HepG2 (cell line): Measurements from ENCODE around the gene TSACC. TPM values are rescaled to one million over a fixed set of nuclear protein-coding genes. Genes with fewer than 3 reads are reported as not detected.
A peak's percentile ranks its signal among the peaks of the same experiment; 100 is the strongest.

Source experiments
- HOXA7 ChIP-seq: sonication (generic); formaldehyde crosslinking; IDR thresholded peaks from 2 replicates; pipeline ENCODE4 v1.8.1; 2022; ENCODE audit warnings: mild to moderate bottlenecking, missing genetic modification reagents, moderate library complexity
- MED1 ChIP-seq: sonication (generic); formaldehyde crosslinking; IDR thresholded peaks from 2 replicates; pipeline ENCODE4 v1.4.0; 2020; ENCODE audit warnings: missing genetic modification reagents
- RXRA ChIP-seq: sonication (generic); formaldehyde crosslinking; IDR thresholded peaks from 2 replicates; pipeline ENCODE4 v1.5.1; 2020; ENCODE audit warnings: missing genetic modification reagents
- SOX5 ChIP-seq: IDR thresholded peaks from 2 replicates; pipeline ENCODE4 v1.6.1; 2016; ENCODE audit warnings: borderline replicate concordance
- YY1 ChIP-seq: IDR thresholded peaks from 2 replicates; pipeline ENCODE4 v1.6.1; 2011; ENCODE audit warnings: low read length, low read depth, moderate library complexity, mild to moderate bottlenecking; ENCODE audit not compliant: insufficient read depth, insufficient replicate concordance
- ZBTB26 ChIP-seq: IDR thresholded peaks from 2 replicates; pipeline ENCODE4 v1.6.1; 2016; ENCODE audit warnings: missing compliant biosample characterization, missing genetic modification reagents, borderline replicate concordance
- ZNF451 ChIP-seq: sonication (generic); formaldehyde crosslinking; IDR thresholded peaks from 2 replicates; pipeline ENCODE4 v1.5.0; 2020; ENCODE audit warnings: mild to moderate bottlenecking, missing genetic modification reagents
- polyA plus RNA-seq, 8 experiments: library from polyadenylated mRNA; depleted of rRNA in 3 of 8; stranded (reverse) in 7 of 8; unstranded in 1 of 8; fragments of >200 nt; fragmentation: Illumina TruSeq in 4 of 8; extraction: Trizol in 4 of 8; gene quantifications; 2 replicates each; pipeline versions ENCODE4 v1.2.1 to v1.2.3, GENCODE V29; 2011 to 2016; ENCODE audit warnings: low read depth in 4 of 8, missing spikeins in 1 of 8, mixed read lengths in 1 of 8; ENCODE audit not compliant: insufficient read depth in 1 of 8
- total RNA-seq, 5 experiments: library from RNA; depleted of rRNA; stranded (reverse); fragments of >200 nt; fragmentation: Illumina TruSeq; extraction: Trizol; gene quantifications; 2 replicates each; pipeline ENCODE4 v1.2.3, GENCODE V29; 2016; ENCODE audit warnings: low read depth in 1 of 5
- TF ChIP-seq, protein P1 (sequence below): sonication (generic); formaldehyde crosslinking; IDR thresholded peaks from 2 replicates; pipeline ENCODE4 v1.5.0; 2020; ENCODE audit warnings: mild to moderate bottlenecking, missing genetic modification reagents, borderline replicate concordance
- TF ChIP-seq, protein P2 (sequence below): sonication (generic); formaldehyde crosslinking; conservative IDR thresholded peaks from 2 replicates; pipeline ENCODE4 v1.4.0; 2020; ENCODE audit warnings: mild to moderate bottlenecking, missing genetic modification reagents, moderate library complexity
- TF ChIP-seq, protein P3 (sequence below): sonication (generic); formaldehyde crosslinking; IDR thresholded peaks from one replicate; pipeline ENCODE4 v1.5.1; 2020; ENCODE audit warnings: mild to moderate bottlenecking, missing genetic modification reagents; ENCODE audit errors: not compliant biosample characterization

The TSACC gene
- total and polyA plus RNA-seq, 2 of the 13 experiments (the other 11 are each of a cell fraction or from before 2014, with no cell fraction given), result 1.5 to 2.6 TPM

DNA sequence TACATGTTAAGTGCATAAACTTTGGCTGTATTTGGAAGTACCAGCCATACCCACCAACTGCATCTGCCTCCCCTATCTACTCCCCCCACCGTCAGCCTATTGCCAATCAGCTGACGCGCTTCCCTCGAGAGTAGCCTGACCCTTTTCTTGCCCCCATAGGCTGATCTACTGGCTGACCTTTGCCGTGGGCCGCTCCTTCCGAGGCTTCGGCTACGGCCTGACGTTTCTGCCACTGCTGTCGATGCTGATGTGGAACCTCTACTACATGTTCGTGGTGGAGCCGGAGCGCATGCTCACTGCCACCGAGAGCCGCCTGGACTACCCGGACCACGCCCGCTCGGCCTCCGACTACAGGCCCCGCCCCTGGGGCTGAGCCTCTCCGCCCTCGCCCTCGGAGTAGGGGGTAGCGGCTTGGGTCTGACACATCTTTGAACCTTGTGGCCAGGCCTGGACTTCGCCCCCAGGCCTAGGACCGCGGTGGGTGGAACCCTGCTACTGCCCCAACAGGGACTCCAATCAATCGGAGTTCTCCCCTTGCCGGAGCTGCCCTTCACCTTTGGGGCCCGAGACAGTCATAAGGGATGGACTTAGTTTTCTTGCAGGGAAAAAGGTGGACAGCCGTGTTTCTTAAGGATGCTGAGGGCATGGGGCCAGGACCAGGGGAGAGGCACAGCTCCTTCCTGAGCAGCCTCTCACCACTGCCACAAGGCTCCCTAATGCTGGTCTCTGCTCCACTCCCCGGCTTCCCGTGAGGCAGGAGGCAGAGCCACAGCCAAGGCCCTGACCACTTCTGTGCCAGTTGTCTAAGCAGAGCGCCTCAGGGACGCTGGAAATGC lies 46.9 kb upstream of the TSACC start (continued):
- peak; percentile 67 for TF ChIP-seq YY1
- TF ChIP-seq ZBTB26 (CRISPR knock-in tag), result peak; percentile 61
- TF ChIP-seq ZNF451 (CRISPR knock-in tag), result no peak
- TF ChIP-seq, protein P1, sequence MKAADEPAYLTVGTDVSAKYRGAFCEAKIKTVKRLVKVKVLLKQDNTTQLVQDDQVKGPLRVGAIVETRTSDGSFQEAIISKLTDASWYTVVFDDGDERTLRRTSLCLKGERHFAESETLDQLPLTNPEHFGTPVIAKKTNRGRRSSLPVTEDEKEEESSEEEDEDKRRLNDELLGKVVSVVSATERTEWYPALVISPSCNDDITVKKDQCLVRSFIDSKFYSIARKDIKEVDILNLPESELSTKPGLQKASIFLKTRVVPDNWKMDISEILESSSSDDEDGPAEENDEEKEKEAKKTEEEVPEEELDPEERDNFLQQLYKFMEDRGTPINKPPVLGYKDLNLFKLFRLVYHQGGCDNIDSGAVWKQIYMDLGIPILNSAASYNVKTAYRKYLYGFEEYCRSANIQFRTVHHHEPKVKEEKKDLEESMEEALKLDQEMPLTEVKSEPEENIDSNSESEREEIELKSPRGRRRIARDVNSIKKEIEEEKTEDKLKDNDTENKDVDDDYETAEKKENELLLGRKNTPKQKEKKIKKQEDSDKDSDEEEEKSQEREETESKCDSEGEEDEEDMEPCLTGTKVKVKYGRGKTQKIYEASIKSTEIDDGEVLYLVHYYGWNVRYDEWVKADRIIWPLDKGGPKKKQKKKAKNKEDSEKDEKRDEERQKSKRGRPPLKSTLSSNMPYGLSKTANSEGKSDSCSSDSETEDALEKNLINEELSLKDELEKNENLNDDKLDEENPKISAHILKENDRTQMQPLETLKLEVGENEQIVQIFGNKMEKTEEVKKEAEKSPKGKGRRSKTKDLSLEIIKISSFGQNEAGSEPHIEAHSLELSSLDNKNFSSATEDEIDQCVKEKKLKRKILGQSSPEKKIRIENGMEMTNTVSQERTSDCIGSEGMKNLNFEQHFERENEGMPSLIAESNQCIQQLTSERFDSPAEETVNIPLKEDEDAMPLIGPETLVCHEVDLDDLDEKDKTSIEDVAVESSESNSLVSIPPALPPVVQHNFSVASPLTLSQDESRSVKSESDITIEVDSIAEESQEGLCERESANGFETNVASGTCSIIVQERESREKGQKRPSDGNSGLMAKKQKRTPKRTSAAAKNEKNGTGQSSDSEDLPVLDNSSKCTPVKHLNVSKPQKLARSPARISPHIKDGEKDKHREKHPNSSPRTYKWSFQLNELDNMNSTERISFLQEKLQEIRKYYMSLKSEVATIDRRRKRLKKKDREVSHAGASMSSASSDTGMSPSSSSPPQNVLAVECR (CRISPR knock-in tag), result peak; percentile 71; the same call in 1 of the 2 replicates
- peak; percentile 87 for TF ChIP-seq MED1 (CRISPR knock-in tag)
- TF ChIP-seq, protein P2, sequence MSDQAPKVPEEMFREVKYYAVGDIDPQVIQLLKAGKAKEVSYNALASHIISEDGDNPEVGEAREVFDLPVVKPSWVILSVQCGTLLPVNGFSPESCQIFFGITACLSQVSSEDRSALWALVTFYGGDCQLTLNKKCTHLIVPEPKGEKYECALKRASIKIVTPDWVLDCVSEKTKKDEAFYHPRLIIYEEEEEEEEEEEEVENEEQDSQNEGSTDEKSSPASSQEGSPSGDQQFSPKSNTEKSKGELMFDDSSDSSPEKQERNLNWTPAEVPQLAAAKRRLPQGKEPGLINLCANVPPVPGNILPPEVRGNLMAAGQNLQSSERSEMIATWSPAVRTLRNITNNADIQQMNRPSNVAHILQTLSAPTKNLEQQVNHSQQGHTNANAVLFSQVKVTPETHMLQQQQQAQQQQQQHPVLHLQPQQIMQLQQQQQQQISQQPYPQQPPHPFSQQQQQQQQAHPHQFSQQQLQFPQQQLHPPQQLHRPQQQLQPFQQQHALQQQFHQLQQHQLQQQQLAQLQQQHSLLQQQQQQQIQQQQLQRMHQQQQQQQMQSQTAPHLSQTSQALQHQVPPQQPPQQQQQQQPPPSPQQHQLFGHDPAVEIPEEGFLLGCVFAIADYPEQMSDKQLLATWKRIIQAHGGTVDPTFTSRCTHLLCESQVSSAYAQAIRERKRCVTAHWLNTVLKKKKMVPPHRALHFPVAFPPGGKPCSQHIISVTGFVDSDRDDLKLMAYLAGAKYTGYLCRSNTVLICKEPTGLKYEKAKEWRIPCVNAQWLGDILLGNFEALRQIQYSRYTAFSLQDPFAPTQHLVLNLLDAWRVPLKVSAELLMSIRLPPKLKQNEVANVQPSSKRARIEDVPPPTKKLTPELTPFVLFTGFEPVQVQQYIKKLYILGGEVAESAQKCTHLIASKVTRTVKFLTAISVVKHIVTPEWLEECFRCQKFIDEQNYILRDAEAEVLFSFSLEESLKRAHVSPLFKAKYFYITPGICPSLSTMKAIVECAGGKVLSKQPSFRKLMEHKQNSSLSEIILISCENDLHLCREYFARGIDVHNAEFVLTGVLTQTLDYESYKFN, result peak; percentile 97
- TF ChIP-seq HOXA7, result no peak
- peak; percentile 89 for TF ChIP-seq RXRA (CRISPR knock-in tag)
- peak; percentile 54; the same call in 1 of the 2 replicates for TF ChIP-seq SOX5 (CRISPR knock-in tag)
- TF ChIP-seq, protein P3, sequence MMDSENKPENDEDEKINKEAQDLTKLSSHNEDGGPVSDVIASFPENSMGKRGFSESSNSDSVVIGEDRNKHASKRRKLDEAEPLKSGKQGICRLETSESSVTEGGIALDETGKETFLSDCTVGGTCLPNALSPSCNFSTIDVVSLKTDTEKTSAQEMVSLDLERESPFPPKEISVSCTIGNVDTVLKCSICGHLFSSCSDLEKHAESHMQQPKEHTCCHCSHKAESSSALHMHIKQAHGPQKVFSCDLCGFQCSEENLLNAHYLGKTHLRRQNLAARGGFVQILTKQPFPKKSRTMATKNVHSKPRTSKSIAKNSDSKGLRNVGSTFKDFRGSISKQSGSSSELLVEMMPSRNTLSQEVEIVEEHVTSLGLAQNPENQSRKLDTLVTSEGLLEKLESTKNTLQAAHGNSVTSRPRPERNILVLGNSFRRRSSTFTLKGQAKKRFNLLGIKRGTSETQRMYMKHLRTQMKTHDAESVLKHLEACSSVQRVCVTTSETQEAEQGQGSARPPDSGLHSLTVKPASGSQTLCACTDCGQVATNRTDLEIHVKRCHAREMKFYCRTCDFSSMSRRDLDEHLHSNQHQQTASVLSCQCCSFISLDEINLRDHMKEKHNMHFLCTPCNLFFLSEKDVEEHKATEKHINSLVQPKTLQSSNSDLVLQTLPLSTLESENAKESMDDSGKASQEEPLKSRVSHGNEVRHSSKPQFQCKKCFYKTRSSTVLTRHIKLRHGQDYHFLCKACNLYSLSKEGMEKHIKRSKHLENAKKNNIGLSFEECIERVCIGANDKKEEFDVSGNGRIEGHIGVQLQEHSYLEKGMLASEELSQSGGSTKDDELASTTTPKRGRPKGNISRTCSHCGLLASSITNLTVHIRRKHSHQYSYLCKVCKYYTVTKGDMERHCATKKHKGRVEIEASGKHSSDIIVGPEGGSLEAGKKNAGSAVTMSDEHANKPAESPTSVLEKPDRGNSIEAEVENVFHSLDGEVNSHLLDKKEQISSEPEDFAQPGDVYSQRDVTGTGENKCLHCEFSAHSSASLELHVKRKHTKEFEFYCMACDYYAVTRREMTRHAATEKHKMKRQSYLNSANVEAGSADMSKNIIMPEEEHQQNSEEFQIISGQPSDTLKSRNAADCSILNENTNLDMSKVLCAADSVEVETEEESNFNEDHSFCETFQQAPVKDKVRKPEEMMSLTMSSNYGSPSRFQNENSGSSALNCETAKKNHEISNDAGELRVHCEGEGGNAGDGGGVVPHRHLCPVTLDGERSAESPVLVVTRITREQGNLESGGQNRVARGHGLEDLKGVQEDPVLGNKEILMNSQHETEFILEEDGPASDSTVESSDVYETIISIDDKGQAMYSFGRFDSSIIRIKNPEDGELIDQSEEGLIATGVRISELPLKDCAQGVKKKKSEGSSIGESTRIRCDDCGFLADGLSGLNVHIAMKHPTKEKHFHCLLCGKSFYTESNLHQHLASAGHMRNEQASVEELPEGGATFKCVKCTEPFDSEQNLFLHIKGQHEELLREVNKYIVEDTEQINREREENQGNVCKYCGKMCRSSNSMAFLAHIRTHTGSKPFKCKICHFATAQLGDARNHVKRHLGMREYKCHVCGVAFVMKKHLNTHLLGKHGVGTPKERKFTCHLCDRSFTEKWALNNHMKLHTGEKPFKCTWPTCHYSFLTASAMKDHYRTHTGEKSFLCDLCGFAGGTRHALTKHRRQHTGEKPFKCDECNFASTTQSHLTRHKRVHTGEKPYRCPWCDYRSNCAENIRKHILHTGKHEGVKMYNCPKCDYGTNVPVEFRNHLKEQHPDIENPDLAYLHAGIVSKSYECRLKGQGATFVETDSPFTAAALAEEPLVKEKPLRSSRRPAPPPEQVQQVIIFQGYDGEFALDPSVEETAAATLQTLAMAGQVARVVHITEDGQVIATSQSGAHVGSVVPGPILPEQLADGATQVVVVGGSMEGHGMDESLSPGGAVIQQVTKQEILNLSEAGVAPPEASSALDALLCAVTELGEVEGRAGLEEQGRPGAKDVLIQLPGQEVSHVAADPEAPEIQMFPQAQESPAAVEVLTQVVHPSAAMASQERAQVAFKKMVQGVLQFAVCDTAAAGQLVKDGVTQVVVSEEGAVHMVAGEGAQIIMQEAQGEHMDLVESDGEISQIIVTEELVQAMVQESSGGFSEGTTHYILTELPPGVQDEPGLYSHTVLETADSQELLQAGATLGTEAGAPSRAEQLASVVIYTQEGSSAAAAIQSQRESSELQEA (CRISPR knock-in tag), result peak; percentile 59
